ENCODE results near the gene HOXB2. TPM values are rescaled to one million over a fixed set of nuclear protein-coding genes. Genes with fewer than 3 reads are reported as not detected.

Gene HOXB2
- total RNA-seq, 4 donors from 2014 or later: 9.2 to 24.2 (median 17.1) TPM

- intact Hi-C loops (cut with DNase I): no loop called here
- peak overlapping the region; percentile 10 to 83 (median 32) for H3K4me3 ChIP-seq
- no peak for TF ChIP-seq POLR2A (IDR thresholded peaks at IDR 0.05)
- peak overlapping the region; percentile 88 to 93 (median 92) for H3K27ac ChIP-seq
- H3K4me1 ChIP-seq: peaks cover 1 to 96% (median 60%) of the 10 kb centered on the region in 3 donors
- H3K9me3 ChIP-seq: no peaks in the 10 kb centered on the region
- 21 to 40% methylated on average over 3 of the region's 3 CpGs for WGBS, 2 donors
- no peak for DNase-seq
- H3K36me3 ChIP-seq: no peaks in the 10 kb centered on the region
- H3K27me3 ChIP-seq: peaks cover 0 to 99% (median 6%) of the 10 kb centered on the region in 4 donors
These were observed 24.3 kb upstream of the HOXB2 start for GRCh38 chr17:48569240-48569582.

GRCh38 chr17:48568499-48569239 lies 23.8 kb upstream of the HOXB2 start:
- peak overlapping the region; percentile 88 to 93 (median 92) for H3K27ac ChIP-seq
- intact Hi-C loops (cut with DNase I): no loop called here
- H3K4me3 ChIP-seq: peak overlapping the region; percentile 10 to 83 (median 32)
- H3K4me1 ChIP-seq: peaks cover 7 to 96% (median 63%) of the 10 kb centered on the region in 3 donors
- 17 to 21% methylated on average over 31 to 33 of the region's 33 CpGs for WGBS, 2 donors
- no peaks in the 10 kb centered on the region for H3K36me3 ChIP-seq
- no peak for DNase-seq
- no peak for TF ChIP-seq CTCF (IDR thresholded peaks at IDR 0.05)
- no peak for TF ChIP-seq POLR2A (IDR thresholded peaks at IDR 0.05)
- no peaks in the 10 kb centered on the region for H3K9me3 ChIP-seq
- peaks cover 0 to 99% (median 4%) of the 10 kb centered on the region in 4 donors for H3K27me3 ChIP-seq

GRCh38 chr17:48567646-48568354 lies 22.9 kb upstream of the HOXB2 start:
- H3K36me3 ChIP-seq: no peaks in the 10 kb centered on the region
- H3K9me3 ChIP-seq: no peaks in the 10 kb centered on the region
- H3K27me3 ChIP-seq: peaks cover 0 to 99% (median 3%) of the 10 kb centered on the region in 4 donors
- WGBS, 2 donors: 44 to 57% methylated on average over 2 of the region's 2 CpGs
- H3K27ac ChIP-seq: peak overlapping the region; percentile 88 to 93 (median 92)
- DNase-seq: no peak
- peak overlapping the region; percentile 10 to 83 (median 32) for H3K4me3 ChIP-seq
- intact Hi-C loops (cut with DNase I): no loop called here
- peaks cover 12 to 96% (median 63%) of the 10 kb centered on the region in 3 donors for H3K4me1 ChIP-seq
- TF ChIP-seq CTCF (IDR thresholded peaks at IDR 0.05) (no peak), POLR2A (IDR thresholded peaks at IDR 0.05) (no peak)

GRCh38 chr17:48567209-48567608 lies 22.3 kb upstream of the HOXB2 start:
- DNase-seq: no peak
- TF ChIP-seq CTCF (IDR thresholded peaks at IDR 0.05) (no peak), POLR2A (IDR thresholded peaks at IDR 0.05) (no peak)
- Histone ChIP-seq H3K27ac (peak overlapping the region; percentile 88 to 93 (median 92)), H3K4me1 (peaks cover 13 to 96% (median 63%) of the 10 kb centered on the region in 3 donors), H3K9me3 (no peaks in the 10 kb centered on the region), H3K4me3 (peak overlapping the region in 1 of 4 donors; percentile 83), H3K27me3 (peaks cover 0 to 99% (median 3%) of the 10 kb centered on the region in 4 donors), H3K36me3 (no peaks in the 10 kb centered on the region)
- 56 to 60% methylated on average over 4 to 6 of the region's 6 CpGs for WGBS, 2 donors
- intact Hi-C loops (cut with DNase I): no loop called here

GRCh38 chr17:48566717-48567116 lies 21.8 kb upstream of the HOXB2 start:
- H3K36me3 ChIP-seq: no peaks in the 10 kb centered on the region
- peaks cover 13 to 96% (median 65%) of the 10 kb centered on the region in 3 donors for H3K4me1 ChIP-seq
- TF ChIP-seq CTCF (IDR thresholded peaks at IDR 0.05) (no peak), POLR2A (IDR thresholded peaks at IDR 0.05) (no peak)
- DNase-seq: no peak
- no peaks in the 10 kb centered on the region for H3K9me3 ChIP-seq
- intact Hi-C loops (cut with DNase I): no loop called here
- 36 to 63% methylated on average over 2 of the region's 2 CpGs for WGBS, 2 donors
- peaks cover 0 to 98% (median 3%) of the 10 kb centered on the region in 4 donors for H3K27me3 ChIP-seq
- H3K4me3 ChIP-seq: no peak overlapping the region
- H3K27ac ChIP-seq: peak overlapping the region; percentile 88 to 93 (median 92)

Measured in esophagus squamous epithelium (tissue), 5 donors.